CD8-positive, alpha-beta memory T cell (primary cell): Measurements from ENCODE around the gene ADCY5. TPM values are rescaled to one million over a fixed set of nuclear protein-coding genes. Genes with fewer than 3 reads are reported as not detected.

Experiments
- CTCF ChIA-PET: fragments of 350-600 bp; sonication (Branson Sonifier 250); formaldehyde crosslinking; loops from one replicate; lab custom pipeline; 2021; ENCODE audit warnings: antibody characterized with exemption; lab: Charles Lee
- POLR2A ChIA-PET: fragments of 350-600 bp; sonication (Branson Sonifier 250); formaldehyde crosslinking; loops from one replicate; lab custom pipeline; 2021; ENCODE audit warnings: antibody characterized with exemption; lab: Charles Lee
- DNase-seq, 5 donors: peaks; one replicate each; pipeline versions ENCODE4 v3.0.0 to v3.0.0-alpha.2; 2020 to 2022; ENCODE audit warnings: mixed read lengths in 1 of 5
- H3K27ac ChIP-seq: one replicate; pipeline ENCODE4 v1.7.0; 2013; ENCODE audit warnings: low read depth, mild to moderate bottlenecking, low read length, moderate library complexity
- H3K27me3 ChIP-seq: 2 replicates; pipeline ENCODE4 v1.7.0; 2013; ENCODE audit warnings: low read length, mild to moderate bottlenecking; ENCODE audit not compliant: insufficient read depth, poor library complexity, severe bottlenecking
- H3K36me3 ChIP-seq: 2 replicates; pipeline ENCODE4 v1.7.0; 2013; ENCODE audit warnings: mild to moderate bottlenecking, low read length, moderate library complexity; ENCODE audit not compliant: insufficient read depth
- H3K4me1 ChIP-seq: 2 replicates; pipeline ENCODE4 v1.7.0; 2013; ENCODE audit warnings: mild to moderate bottlenecking, low read length, moderate library complexity; ENCODE audit not compliant: insufficient read depth
- H3K4me3 ChIP-seq: 2 replicates; pipeline ENCODE4 v1.7.0; 2013; ENCODE audit warnings: mild to moderate bottlenecking, low read length
- H3K9me3 ChIP-seq: 2 replicates; pipeline ENCODE4 v1.7.0; 2013; ENCODE audit warnings: mild to moderate bottlenecking, low read length
- H3K27ac Mint-ChIP-seq, 8 donors: one replicate each; pipeline ENCODE4 v1.8.0; 2020 to 2021; ENCODE audit warnings: mixed read lengths in 8 of 8, mild to moderate bottlenecking in 6 of 8, inconsistent platforms in 3 of 8, moderate library complexity in 3 of 8
- H3K27me3 Mint-ChIP-seq, 2 donors: one replicate each; pipeline ENCODE4 v1.8.0; 2020 to 2021; ENCODE audit warnings: mixed read lengths in 2 of 2, mild to moderate bottlenecking in 1 of 2, moderate library complexity in 1 of 2
- H3K36me3 Mint-ChIP-seq, 3 donors: one replicate each; pipeline ENCODE4 v1.8.0; 2020 to 2021; ENCODE audit warnings: mixed read lengths in 3 of 3, inconsistent platforms in 1 of 3, mild to moderate bottlenecking in 1 of 3
- H3K4me1 Mint-ChIP-seq, 3 donors: one replicate each; pipeline ENCODE4 v1.8.0; 2020 to 2021; ENCODE audit warnings: mixed read lengths in 3 of 3, inconsistent platforms in 1 of 3, mild to moderate bottlenecking in 1 of 3
- H3K4me3 Mint-ChIP-seq, 7 donors: one replicate each; pipeline ENCODE4 v1.8.0; 2020 to 2021; ENCODE audit warnings: mixed read lengths in 7 of 7, mild to moderate bottlenecking in 6 of 7, moderate library complexity in 4 of 7, inconsistent platforms in 2 of 7
- H3K9me3 Mint-ChIP-seq, 5 donors: one replicate each; pipeline ENCODE4 v1.8.0; 2020 to 2022; ENCODE audit warnings: mixed read lengths in 5 of 5, mild to moderate bottlenecking in 3 of 5, moderate library complexity in 2 of 5, inconsistent platforms in 1 of 5
- polyA plus RNA-seq: library from polyadenylated mRNA; unstranded; fragments of 300-500 nt; fragmentation: Illumina TruSeq; gene quantifications from one replicate; pipeline ENCODE4 v1.2.3, GENCODE V29; 2021
- total RNA-seq, 2 experiments: library from RNA; stranded (reverse); gene quantifications; one replicate each; pipeline ENCODE4 v1.2.3, GENCODE V29; 2021

Gene ADCY5
- total and polyA plus RNA-seq, 3 experiments from 2014 or later = 0.02 to 0.16 TPM; not detected in 1

- no peaks in the 10 kb centered on the region for H3K36me3 ChIP-seq
- Mint-ChIP-seq H3K27me3 (peaks cover 21 to 35% of the 10 kb centered on the region in 2 donors), H3K4me3 (no peak overlapping the region), H3K27ac (no peak overlapping the region), H3K36me3 (no peaks in the 10 kb centered on the region), H3K9me3 (peaks cover 0 to 2% (median 0%) of the 10 kb centered on the region in 5 donors), H3K4me1 (no peaks in the 10 kb centered on the region)
- no peak overlapping the region for H3K27ac ChIP-seq
- ChIA-PET POLR2A (no interaction called here), CTCF (no interaction called here)
- no peak overlapping the region for H3K4me3 ChIP-seq
- no peaks in the 10 kb centered on the region for H3K9me3 ChIP-seq
- no peaks in the 10 kb centered on the region for H3K4me1 ChIP-seq
- DNase-seq = no peak
- H3K27me3 ChIP-seq = no peaks in the 10 kb centered on the region
These were observed 79.8 kb downstream of the ADCY5 start for GRCh38 chr3:123369085-123369484.

GRCh38 chr3:123367467-123368154, 81.3 kb downstream of the ADCY5 start:
- Histone ChIP-seq H3K9me3 (no peaks in the 10 kb centered on the region), H3K4me3 (no peak overlapping the region), H3K4me1 (no peaks in the 10 kb centered on the region), H3K27ac (no peak overlapping the region), H3K27me3 (peaks cover 3% of the 10 kb centered on the region), H3K36me3 (no peaks in the 10 kb centered on the region)
- Mint-ChIP-seq H3K9me3 (peaks cover 0 to 2% (median 0%) of the 10 kb centered on the region in 5 donors), H3K4me3 (no peak overlapping the region), H3K27me3 (peaks cover 21 to 35% of the 10 kb centered on the region in 2 donors), H3K36me3 (no peaks in the 10 kb centered on the region), H3K27ac (no peak overlapping the region), H3K4me1 (no peaks in the 10 kb centered on the region)
- POLR2A ChIA-PET = no interaction called here
- CTCF ChIA-PET = no interaction called here
- DNase-seq = peak in 1 of 5 donors; percentile 35

- peaks cover 0 to 2% (median 0%) of the 10 kb centered on the region in 5 donors for H3K9me3 Mint-ChIP-seq
- no peak overlapping the region for H3K27ac Mint-ChIP-seq
- DNase-seq = no peak
- H3K27me3 Mint-ChIP-seq = peaks cover 19 to 29% of the 10 kb centered on the region in 2 donors
- H3K27ac ChIP-seq = no peak overlapping the region
- CTCF ChIA-PET = interaction anchor here (1.0 kb wide), 1 partner anchor 19 kb away, joined by 3 read pairs; no protein-coding TSS in a partner anchor
- POLR2A ChIA-PET = no interaction called here
- H3K4me3 ChIP-seq = no peak overlapping the region
- H3K36me3 ChIP-seq = no peaks in the 10 kb centered on the region
- no peaks in the 10 kb centered on the region for H3K4me1 Mint-ChIP-seq
- H3K4me1 ChIP-seq = no peaks in the 10 kb centered on the region
- no peaks in the 10 kb centered on the region for H3K36me3 Mint-ChIP-seq
- no peak overlapping the region for H3K4me3 Mint-ChIP-seq
- H3K27me3 ChIP-seq = peaks cover 3% of the 10 kb centered on the region
- no peaks in the 10 kb centered on the region for H3K9me3 ChIP-seq
These were observed 83.3 kb downstream of the ADCY5 start for GRCh38 chr3:123365450-123366143.

GRCh38 chr3:123361071-123361470, 87.8 kb downstream of the ADCY5 start:
- CTCF ChIA-PET = interaction anchor here (1.4 kb wide), 1 partner anchor 15 kb away, joined by 3 read pairs; no protein-coding TSS in a partner anchor
- H3K27ac ChIP-seq = no peak overlapping the region
- Mint-ChIP-seq H3K27ac (no peak overlapping the region), H3K36me3 (no peaks in the 10 kb centered on the region), H3K9me3 (no peaks in the 10 kb centered on the region), H3K4me3 (no peak overlapping the region), H3K27me3 (peaks cover 16 to 37% of the 10 kb centered on the region in 2 donors), H3K4me1 (no peaks in the 10 kb centered on the region)
- no peaks in the 10 kb centered on the region for H3K9me3 ChIP-seq
- H3K36me3 ChIP-seq = no peaks in the 10 kb centered on the region
- H3K4me1 ChIP-seq = no peaks in the 10 kb centered on the region
- DNase-seq = no peak
- POLR2A ChIA-PET = no interaction called here
- H3K4me3 ChIP-seq = no peak overlapping the region
- peaks cover 3% of the 10 kb centered on the region for H3K27me3 ChIP-seq

GRCh38 chr3:123357275-123357674, 91.6 kb downstream of the ADCY5 start:
- no peaks in the 10 kb centered on the region for H3K4me1 Mint-ChIP-seq
- ChIA-PET CTCF (no interaction called here), POLR2A (no interaction called here)

GRCh38 chr3:123353850-123354233, 95.0 kb downstream of the ADCY5 start:
- ChIA-PET CTCF (no interaction called here), POLR2A (no interaction called here)
- no peaks in the 10 kb centered on the region for H3K4me1 ChIP-seq
- DNase-seq = no peak
- H3K9me3 Mint-ChIP-seq = peaks cover 0 to 4% (median 2%) of the 10 kb centered on the region in 5 donors
- H3K27me3 Mint-ChIP-seq = peaks cover 13 to 51% of the 10 kb centered on the region in 2 donors
- no peak overlapping the region for H3K4me3 ChIP-seq
- no peak overlapping the region for H3K4me3 Mint-ChIP-seq
- H3K27me3 ChIP-seq = peaks cover 7% of the 10 kb centered on the region
- peaks cover 0 to 2% (median 0%) of the 10 kb centered on the region in 3 donors for H3K36me3 Mint-ChIP-seq
- H3K27ac ChIP-seq = no peak overlapping the region
- no peaks in the 10 kb centered on the region for H3K36me3 ChIP-seq
- H3K9me3 ChIP-seq = no peaks in the 10 kb centered on the region
- H3K27ac Mint-ChIP-seq = no peak overlapping the region
- no peaks in the 10 kb centered on the region for H3K4me1 Mint-ChIP-seq

More at GRCh38 chr3:123357275-123357674, 91.6 kb downstream of the ADCY5 start:
- H3K9me3 Mint-ChIP-seq = peaks cover 0 to 4% (median 2%) of the 10 kb centered on the region in 5 donors
- peaks cover 7 to 33% of the 10 kb centered on the region in 2 donors for H3K27me3 Mint-ChIP-seq
- no peak for DNase-seq
- no peak overlapping the region for H3K27ac ChIP-seq
- H3K36me3 ChIP-seq = no peaks in the 10 kb centered on the region
- no peak overlapping the region for H3K4me3 Mint-ChIP-seq
- no peak overlapping the region for H3K4me3 ChIP-seq
- no peaks in the 10 kb centered on the region for H3K27me3 ChIP-seq
- peaks cover 0 to 2% (median 0%) of the 10 kb centered on the region in 3 donors for H3K36me3 Mint-ChIP-seq
- H3K4me1 ChIP-seq = no peaks in the 10 kb centered on the region
- H3K27ac Mint-ChIP-seq = no peak overlapping the region
- H3K9me3 ChIP-seq = no peaks in the 10 kb centered on the region

- H3K27me3 ChIP-seq = peaks cover 7% of the 10 kb centered on the region
These were observed 95.6 kb downstream of the ADCY5 start for GRCh38 chr3:123353227-123353849.

GRCh38 chr3:123352134-123352554, 96.7 kb downstream of the ADCY5 start:
- Histone ChIP-seq H3K36me3 (no peaks in the 10 kb centered on the region), H3K27me3 (peaks cover 7% of the 10 kb centered on the region), H3K27ac (no peak overlapping the region), H3K4me3 (no peak overlapping the region), H3K9me3 (no peaks in the 10 kb centered on the region), H3K4me1 (no peaks in the 10 kb centered on the region)
- DNase-seq = no peak
- ChIA-PET CTCF (no interaction called here), POLR2A (no interaction called here)
- Mint-ChIP-seq H3K4me1 (no peaks in the 10 kb centered on the region), H3K27ac (no peak overlapping the region), H3K27me3 (peaks cover 13 to 52% of the 10 kb centered on the region in 2 donors), H3K4me3 (no peak overlapping the region), H3K9me3 (peaks cover 0 to 4% (median 2%) of the 10 kb centered on the region in 5 donors), H3K36me3 (peaks cover 0 to 2% (median 0%) of the 10 kb centered on the region in 3 donors)

More at GRCh38 chr3:123353227-123353849, 95.6 kb downstream of the ADCY5 start:
- POLR2A ChIA-PET = no interaction called here
- H3K4me3 Mint-ChIP-seq = no peak overlapping the region
- Histone ChIP-seq H3K4me1 (no peaks in the 10 kb centered on the region), H3K36me3 (no peaks in the 10 kb centered on the region), H3K9me3 (no peaks in the 10 kb centered on the region), H3K4me3 (no peak overlapping the region), H3K27ac (no peak overlapping the region)
- H3K27me3 Mint-ChIP-seq = peaks cover 13 to 53% of the 10 kb centered on the region in 2 donors
- H3K9me3 Mint-ChIP-seq = peaks cover 0 to 4% (median 2%) of the 10 kb centered on the region in 5 donors
- DNase-seq = no peak
- H3K4me1 Mint-ChIP-seq = no peaks in the 10 kb centered on the region
- H3K27ac Mint-ChIP-seq = no peak overlapping the region
- CTCF ChIA-PET = no interaction called here
- peaks cover 0 to 2% (median 0%) of the 10 kb centered on the region in 3 donors for H3K36me3 Mint-ChIP-seq
